NCI-H82 treated with DMSO at 0.1 percent for 48 hours (cell line): ENCODE results near the gene TPGS1.
"Not testable (repeated sequence)": the region's sequence is repeated elsewhere in the genome, so short reads cannot be mapped to it uniquely, and the experiment has no call there.

Experiments
- DNase-seq: peaks from one replicate; lab custom pipeline; 2025; ENCODE audit not compliant: unreplicated experiment; lab: John Stamatoyannopoulos, UW

Gene TPGS1

DNA sequence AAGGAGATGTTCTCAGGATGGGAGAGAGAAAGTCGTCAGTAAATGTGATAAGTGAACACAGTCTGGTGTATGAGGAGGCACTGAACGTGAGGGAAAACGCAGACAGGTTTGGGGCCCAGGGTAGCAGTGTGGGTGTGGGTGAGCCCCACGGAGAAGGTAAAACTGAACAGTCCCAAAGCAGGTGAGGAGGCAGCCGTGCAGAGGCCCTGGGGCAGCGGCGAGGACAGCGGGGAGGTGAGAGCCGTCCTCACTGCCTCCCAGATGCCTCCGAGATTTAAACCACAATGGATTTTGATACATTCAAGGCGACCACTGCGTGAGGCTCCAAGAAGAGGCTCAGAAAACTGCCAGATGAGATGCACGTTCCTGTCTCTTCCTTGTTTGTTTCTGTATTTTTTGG lies 31.9 kb upstream of the TPGS1 start:
- no peak for DNase-seq

DNA sequence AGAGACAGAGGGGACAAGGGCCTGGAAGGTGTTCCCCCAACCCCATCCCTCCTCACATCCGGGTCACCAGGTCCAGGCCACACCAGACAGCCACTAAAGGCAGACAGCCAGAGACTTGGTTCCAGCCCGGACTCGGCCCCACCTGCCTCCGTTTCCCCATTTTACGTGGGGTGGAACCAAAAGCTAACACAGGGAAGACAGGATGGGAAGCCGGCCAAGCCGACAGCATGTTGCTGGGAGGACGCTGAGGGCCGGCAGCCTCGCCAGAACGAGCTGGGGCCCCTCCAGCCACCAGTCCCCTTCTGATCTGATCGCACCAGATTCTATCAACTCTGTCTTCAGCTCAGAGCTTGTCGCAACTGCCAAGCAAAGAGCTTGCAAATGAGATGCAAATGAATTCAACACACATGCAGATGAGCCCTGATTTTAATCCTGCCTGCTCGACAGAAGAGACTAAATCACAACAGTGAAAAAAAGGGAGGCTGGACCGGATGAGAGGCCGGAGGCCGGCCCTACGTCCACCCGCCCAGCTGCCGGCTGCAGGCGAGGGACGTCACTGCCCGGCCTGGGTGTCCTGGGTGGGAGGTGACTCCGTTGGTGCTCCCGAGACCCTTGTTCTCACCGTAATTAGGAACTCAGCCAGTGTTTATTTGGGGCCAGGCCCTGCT lies 28.9 kb upstream of the TPGS1 start:
- no peak for DNase-seq

DNA sequence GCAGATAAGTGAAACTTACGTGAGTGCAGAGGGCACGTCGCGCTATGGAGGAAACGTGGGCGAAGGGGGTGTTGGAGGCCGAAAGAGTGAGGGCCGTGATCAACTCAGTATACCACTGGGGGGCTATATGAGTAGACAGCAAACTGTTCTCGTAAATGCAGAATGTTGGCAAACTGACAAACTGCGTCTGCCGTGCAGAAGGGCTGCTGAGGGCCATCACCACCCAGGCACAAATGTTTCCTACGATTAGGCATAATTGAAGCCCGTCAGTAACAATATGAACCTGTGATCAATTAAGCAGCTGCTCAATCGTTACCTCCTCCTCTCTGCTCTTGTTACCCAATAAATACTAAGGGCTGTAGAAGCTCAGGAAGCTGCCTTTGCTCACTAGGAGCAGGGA lies 28.3 kb upstream of the TPGS1 start:
- no peak for DNase-seq

DNA sequence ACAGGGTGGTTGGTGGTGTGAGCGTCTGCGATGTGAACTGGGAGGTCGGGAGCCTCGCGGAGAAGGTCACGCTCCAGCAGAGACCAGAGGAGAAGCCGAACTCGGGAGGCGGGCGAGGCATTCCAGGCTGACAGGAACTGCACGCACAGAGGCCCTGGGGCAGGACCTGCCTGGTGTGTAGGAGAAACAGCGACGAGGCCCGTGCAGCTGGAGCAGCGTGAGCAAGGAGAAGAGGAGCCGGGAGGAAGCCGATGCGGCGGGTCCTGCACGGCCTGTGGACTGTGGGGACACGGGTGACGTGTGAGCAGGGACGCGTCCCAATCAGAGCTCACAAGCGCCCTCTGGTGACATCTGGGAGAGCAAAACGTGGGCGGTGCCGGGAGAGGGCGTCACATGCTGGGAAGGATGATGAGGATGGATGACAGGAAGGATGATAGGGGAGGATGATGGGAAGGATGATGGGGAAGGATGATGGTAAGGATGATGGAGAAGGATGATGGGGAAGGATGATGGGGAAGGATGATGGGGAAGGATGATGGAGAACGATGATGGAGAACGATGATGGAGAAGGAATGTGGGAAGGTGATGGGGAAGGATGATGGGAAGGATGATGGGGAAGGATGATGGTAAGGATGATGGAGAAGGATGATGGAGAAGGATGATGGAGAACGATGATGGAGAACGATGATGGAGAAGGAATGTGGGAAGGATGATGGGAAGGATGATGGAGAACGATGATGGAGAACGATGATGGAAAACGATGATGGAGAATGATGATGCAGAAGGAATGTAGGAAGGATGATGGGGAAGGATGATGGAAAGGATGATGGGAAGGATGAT lies 27.1 kb upstream of the TPGS1 start:
- peak; percentile 37 for DNase-seq

DNA sequence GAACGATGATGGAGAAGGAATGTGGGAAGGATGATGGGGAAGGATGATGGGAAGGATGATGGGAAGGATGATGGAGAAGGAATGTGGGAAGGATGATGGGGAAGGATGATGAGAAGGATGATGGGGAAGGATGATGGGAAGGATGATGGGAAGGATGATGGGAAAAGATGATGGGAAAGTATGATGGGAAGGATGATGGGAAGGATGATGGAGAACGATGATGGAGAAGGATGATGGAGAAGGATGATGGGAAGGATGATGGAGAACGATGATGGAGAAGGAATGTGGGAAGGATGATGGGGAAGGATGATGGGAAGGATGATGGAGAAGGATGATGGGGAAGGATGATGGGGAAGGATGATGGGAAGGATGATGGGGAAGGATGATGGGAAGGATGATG lies 26.2 kb upstream of the TPGS1 start:
- not testable (repeated sequence) for DNase-seq

DNA sequence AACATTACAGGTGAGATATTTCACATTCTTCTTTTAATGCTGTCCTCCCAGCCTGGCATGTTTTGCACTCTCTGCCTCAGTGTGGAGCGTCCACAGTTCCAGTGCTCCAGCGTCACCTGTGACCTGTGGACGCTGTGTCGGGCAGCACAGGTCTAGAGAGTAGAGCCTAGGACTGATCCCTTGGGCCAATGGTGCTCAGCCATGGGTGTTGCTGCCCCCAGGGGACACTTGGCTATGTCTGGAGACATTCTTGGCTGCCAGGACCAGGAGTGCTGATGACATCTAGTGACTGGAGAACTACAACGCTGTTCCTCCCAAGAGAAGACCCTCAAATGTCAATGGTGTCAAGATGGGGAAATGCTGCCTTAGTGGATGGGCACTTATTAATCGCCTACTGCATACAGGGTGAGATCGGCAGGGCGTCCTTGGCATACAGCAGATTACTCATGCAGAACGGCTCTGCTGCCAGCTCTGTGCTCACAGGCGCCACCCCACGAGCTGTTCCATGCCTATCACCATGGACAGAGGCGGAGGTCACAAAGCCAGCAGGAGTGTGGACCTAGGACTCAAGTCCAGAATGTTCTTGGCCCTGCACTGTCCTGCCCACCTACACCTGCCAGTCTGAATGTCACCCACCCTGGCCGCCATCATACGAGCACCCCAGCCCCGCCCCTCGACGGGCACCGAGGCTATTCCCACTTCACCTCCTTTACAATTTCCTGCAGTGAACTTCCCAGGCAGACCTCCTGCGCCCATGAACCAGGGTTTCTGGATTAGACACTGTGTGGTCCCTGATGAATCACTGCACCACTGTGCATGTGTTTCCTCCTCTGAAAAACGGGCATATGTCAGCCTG lies 24.9 kb upstream of the TPGS1 start:
- DNase-seq, result no peak

DNA sequence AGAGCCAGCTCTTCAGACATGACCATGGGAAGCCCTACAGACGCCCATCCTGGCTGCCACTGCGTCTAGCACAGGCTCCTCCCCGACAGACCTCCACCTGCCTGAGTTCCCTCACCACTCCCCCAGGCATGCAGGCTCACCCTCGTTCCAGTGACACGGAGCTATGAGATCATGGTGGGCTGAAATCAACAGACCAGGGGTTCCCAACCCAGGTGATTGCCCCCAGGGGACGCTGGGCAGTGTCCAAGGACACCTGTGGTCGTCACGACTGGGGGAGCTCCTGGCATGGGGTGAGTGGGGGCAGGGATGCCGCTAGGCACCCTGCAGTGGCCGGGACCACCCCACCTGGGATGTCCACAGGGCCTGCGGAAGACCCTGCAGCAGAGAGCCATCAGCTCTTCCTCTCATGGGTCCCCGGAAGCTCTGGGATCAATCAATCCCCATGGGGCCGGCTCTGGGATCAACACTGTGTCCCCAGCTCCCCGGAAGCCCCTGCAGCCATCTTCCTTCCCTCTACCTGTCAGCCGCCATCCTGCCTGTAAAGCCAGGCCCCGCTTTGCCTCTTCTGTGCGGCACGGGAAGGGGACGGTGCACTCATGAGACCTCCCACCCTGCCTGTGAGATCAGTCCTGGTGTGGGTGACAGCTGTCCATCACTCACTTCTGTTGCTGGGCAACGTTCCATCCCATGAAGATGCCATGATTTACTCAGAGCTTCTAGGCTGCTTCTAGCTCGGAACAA lies 23.8 kb upstream of the TPGS1 start:
- DNase-seq, result no peak

DNA sequence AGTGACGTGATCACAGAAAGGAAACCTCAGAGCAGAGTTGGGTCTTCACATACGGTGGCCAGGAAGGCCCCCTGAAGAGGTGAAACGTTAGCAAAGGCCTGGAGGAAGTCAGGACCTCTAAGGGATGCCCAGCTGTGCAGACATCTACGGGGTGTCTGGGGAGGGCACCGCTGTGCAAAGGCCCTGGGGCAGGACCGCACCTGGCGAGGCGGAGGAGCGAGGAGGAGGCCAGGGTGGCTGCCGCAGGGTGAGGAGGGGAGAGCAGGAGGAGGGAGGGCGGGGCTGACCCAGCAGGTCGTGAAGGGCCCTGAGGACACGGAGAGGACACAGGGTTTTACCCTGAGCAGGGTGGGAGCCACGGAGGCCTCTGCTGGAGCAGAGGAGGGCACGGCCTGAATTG lies 22.8 kb upstream of the TPGS1 start:
- DNase-seq, result no peak

DNA sequence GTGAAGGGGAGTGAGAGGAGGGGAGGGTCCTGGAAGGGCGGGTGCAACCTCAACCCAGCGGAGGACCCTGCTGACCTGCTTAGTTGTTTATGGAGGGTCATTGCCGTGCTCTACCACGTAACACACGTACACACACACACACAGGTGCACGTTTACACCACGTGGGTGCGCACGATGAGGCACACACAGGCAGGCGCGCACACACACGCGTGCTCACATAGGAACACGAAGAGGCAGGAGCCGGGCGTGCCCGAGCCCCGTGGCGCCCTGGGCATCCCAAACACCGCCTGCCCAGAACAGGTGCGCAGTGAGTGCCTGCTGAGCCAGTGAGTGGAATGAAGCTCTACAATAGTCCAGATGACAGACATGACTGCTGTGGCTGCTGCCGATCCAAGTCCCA lies 22.2 kb upstream of the TPGS1 start:
- no peak for DNase-seq

DNA sequence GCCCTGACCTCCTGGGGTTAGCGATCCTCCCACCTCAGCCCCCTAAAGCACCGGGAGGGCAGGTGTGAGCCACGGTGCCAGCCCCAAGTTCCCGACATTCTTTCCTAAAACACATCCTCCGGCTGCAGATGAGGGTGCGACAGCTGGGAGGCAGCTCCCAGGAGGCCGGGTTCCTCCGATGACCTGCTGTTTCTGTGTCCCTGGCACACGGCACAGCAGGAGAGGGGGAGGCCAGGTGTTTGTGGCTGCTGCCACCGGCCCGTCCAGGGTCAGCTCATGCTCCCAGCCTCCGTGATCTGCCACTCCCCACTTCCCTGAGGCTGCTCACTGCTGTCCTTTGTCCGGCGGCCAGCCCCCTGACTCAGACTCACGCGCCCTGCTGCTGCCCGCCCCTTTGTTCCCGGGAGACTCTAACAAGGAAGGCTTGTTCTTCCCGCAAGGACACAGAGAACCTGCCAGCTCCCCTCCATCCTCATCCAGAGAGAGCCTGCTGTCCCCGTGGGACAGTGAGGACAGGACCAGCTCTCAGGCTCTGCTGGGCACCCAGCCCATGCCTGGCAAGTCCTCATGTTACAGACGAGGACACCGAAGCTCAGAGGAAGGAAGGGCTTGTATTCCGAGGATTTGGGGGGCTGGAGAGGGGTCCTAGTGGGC lies 21.6 kb upstream of the TPGS1 start:
- DNase-seq, result no peak

DNA sequence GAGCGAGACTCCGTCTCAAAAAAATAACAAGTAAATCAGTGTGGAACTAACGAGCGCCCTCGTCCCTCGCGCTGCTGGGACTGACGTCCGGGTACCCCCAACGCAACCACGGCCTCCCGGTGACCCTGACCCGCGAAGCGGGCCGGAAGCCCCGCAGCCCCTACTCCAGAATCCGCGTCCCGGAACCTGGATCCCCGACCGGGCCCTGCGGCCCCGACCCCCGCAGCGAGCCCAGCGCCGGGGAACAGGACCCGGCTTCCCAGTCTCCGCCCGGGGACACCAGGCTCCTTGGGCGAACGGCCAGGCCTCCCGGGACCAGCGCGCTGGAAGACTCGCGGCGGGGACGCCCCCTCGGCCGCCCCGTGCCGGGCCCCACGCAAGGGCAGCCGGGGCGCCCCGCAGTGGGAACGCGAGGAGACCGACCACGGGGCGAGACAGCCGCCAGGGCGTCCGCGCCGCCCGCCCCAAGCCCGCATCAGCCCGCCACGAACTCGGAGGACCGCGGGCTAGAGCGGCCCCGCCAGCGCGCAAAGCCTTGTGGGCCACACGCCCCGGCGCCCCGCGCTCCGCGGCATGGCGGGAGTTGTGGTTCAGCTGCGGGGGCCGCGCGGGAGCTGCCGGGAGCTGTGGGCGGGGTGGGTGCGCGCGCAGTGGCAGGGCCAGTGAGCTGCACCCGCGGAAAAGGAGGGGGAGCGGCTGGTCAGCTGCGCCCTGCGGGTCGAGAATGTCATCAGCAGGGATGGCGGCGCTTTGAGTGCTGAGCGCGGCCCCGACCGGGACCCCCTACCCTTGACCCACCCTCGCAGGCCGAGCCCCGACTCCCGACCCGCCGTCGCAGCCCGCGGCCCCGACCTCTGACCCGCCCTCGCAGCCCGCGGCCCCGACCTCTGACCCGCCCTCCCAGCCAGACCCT lies 18.5 kb upstream of the TPGS1 start:
- DNase-seq, result peak; percentile 33

DNA sequence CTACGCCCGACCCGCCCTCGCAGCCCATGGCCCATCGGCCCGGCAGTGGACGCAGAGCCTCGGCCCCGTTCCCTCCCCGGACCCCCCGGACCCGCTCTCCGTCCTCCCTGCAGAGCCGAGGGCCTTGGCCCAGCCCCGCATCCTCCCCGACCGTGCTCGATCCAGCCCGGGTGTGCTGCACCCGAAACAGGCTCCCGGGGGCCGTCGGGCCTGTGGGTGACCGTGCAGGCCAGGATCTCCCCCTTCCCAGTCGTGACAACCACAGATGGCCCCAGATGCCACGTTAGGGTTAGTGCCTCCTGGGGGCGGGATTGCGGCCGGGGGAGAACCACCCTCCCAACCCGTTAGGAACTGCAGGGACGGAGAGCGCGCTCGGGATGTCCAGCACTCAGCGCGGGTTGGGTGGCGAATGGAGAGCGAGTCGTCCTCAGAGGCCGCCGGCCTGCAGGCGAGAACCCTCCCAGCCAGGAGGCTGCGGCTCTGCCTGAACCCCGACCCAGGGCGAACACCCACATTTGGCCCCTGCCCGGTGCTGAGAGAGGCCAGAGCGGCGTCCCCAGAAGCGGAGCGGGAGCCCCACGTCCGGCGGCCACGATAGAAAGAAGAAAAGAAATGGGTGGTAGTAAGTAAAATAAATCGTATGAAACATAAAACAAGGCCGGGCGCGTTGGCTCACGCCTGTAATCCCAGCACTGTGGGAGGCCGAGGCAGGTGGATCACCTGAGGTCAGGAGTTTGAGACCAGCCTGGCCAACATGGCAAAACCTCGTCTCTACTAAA lies 17.7 kb upstream of the TPGS1 start:
- no peak for DNase-seq

DNA sequence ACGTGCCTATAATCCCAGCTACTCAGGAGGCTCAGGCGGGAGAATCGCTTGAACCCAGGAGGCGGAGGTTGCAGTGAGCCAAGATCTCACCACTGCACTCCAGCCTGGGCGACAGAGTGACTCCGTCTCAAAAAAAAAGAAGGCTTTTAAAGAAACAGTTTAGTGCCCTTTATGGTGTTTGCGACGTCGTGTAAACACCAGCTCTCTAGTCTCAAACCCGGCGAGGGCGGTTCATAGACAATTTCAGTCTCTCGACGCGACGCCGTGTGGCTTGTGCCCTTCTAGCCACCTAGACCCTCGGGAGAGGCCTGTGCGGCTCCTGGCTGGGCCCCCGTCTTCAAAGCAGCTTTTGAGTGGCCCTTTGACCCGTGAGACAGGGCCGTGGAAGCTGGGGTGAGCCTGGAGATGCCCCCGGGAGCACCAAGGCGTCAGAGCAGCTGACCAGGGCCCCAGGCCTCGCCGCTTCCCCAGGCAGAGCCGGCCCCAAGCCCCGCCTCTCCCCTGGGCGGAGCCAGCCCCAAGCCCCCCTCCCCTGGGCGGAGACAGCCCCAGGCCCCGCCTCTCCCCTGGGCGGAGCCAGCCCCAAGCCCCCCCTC lies 16.1 kb upstream of the TPGS1 start:
- no peak for DNase-seq

DNA sequence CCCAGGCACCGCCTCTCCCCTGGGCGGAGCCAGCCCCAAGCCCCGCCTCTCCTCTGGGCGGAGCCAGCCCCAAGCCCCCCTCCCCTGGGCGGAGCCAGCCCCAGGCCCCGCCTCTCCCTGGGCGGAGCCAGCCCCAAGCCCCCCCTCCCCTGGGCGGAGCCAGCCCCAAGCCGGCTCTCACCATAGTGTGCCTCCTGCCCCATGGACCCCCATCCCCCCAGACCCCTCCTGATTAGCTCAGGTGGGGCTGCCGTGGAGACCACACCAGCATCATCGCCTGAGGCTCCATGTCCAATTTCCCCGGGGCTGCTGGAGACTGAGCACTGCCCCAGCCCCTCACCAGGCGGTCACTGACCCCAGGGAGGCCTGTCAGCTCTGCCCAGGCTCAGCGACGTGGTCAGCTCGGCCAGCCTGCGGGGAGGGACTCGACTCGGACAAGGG lies 15.2 kb upstream of the TPGS1 start:
- no peak for DNase-seq

DNA sequence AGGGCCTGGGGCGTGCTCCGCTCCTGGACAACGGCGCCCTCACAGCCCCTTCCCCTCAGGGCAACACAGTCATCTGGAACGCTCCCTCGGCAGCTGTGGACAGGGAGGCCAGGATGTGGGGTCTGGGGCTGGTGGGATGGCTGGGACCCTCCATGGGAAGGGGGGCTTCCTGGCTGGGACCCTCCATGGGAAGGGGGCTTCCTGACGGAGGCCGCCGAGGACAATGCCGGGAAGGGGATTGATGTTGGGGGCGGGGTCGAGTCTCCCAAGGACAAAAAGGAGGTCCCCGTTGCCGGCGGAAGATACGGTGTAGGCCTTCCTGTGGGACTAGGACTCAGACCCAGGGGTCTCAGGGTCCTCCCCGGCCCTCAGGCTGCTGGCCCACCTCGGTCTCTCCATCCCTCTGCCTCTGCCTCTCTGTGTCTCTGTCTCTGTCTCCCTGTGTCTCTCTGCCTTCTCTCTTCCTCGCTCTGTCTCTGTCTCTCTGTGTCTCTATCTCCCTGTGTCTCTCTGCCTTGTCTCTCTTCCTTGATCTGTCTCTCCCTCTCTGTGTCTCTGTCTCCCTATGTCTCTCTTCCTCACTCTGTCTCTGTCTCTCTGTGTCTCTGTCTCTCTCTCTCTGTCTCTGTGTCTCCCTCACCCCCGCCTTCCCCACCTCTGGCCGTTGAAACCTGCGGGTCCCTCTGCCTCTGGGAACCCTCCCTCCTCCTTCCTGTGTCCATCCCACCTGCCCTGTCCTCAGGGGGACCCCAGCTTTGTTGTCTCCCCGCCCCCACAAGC lies 13.7 kb upstream of the TPGS1 start:
- DNase-seq, result no peak

DNA sequence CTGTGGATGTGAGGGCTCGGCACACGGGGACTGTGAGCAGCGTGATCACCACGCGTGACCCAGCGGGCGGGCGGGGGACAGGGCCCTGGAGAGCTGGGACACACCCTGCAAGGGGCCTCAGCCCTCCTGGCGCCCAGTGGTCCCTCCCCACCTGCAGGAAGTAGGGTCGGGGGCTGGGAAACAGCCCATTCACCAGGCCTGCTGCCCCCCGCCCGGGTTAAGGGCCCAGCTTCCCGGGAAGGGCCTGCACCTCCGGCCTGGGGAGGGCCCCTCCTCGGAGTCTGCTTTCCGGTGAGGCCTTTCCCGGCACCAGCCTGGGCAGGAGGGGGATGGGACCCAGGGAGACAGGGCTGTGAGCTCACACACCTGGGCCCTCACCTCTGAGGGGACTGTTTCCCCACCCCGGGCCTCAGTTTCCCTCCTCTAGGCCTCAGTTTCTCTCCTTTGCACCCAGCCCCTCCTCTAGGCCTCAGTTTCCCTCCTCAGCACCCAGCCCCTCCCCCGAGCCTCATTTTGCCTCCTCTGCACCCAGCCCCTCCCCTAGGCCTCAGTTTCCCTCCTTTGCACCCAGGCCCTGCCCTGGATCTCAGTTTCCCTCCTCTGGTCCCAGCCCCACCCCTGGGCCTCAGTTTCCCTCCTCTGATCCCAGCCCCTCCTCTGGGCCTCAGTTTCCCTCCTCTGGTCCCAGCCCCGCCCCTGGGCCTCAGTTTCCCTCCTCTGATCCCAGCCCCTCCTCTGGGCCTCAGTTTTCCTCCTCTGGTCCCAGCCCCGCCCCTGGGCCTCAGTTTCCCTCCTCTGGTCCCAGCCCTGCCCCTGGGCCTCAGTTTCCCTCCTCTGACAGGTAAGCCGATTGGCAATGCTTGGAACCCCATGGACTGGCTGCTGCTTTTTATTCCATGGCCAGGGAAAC lies 12.9 kb upstream of the TPGS1 start:
- no peak for DNase-seq

DNA sequence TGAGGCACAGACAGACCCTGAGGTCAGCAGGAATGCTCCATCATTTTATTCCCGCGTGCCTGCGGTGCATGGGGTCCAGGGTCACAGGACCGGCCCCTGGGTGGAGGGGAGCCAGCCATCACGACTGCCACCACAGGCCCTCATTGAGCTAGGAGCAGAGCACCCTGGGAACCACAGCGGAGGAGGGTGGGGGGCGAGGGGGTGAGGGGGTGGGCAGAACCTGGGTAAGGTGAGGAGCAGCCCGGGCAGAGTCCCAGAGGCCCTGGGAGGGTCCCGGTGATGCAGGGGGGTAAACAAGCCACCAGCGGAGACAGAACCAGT lies 12.3 kb upstream of the TPGS1 start:
- DNase-seq, result no peak
